C4-2B (cell line): ENCODE data around the gene PPM1N.

Experiments used
- H3K27ac ChIP-seq: fragments of 450-650 bp; 2 replicates; pipeline ENCODE4 v1.5.1; 2017
- CTCF ChIP-seq: fragments of 450-650 bp; conservative IDR thresholded peaks from 2 replicates; pipeline ENCODE4 v1.5.1; 2017; ENCODE audit warnings: mild to moderate bottlenecking
- ZFX ChIP-seq: fragments of 450-650 bp; IDR thresholded peaks from 2 replicates; pipeline ENCODE4 v1.6.1; 2017

The PPM1N gene

GRCh38 chr19:45522010-45522941 lies 24.0 kb downstream of the PPM1N start:
- no peak overlapping the region for H3K27ac ChIP-seq
- TF ChIP-seq CTCF (no peak), ZFX (no peak)

GRCh38 chr19:45523642-45524256 lies 25.5 kb downstream of the PPM1N start:
- H3K27ac ChIP-seq = no peak overlapping the region

GRCh38 chr19:45524575-45525129 lies 26.4 kb downstream of the PPM1N start:
- TF ChIP-seq CTCF (no peak), ZFX (no peak)
- H3K27ac ChIP-seq = no peak overlapping the region

More at GRCh38 chr19:45523642-45524256, 25.5 kb downstream of the PPM1N start:
- peak; percentile 86 for TF ChIP-seq CTCF
- TF ChIP-seq ZFX = no peak

- no peak for TF ChIP-seq CTCF
- no peak for TF ChIP-seq ZFX
- H3K27ac ChIP-seq = no peak overlapping the region
Measured at GRCh38 chr19:45526143-45526542, 27.9 kb downstream of the PPM1N start.

GRCh38 chr19:45526971-45527370 lies 28.7 kb downstream of the PPM1N start:
- no peak overlapping the region for H3K27ac ChIP-seq
- TF ChIP-seq ZFX (no peak), CTCF (no peak)

GRCh38 chr19:45527731-45528130 lies 29.5 kb downstream of the PPM1N start:
- TF ChIP-seq ZFX (no peak), CTCF (no peak)
- no peak overlapping the region for H3K27ac ChIP-seq

GRCh38 chr19:45528149-45528743 lies 30.0 kb downstream of the PPM1N start:
- TF ChIP-seq CTCF (no peak), ZFX (no peak)
- H3K27ac ChIP-seq = no peak overlapping the region
